ENCODE results near the gene EML3. TPM values are rescaled to one million over a fixed set of nuclear protein-coding genes. Genes with fewer than 3 reads are reported as not detected.
"Not testable (repeated sequence)": the region's sequence is repeated elsewhere in the genome, so short reads cannot be mapped to it uniquely, and the experiment has no call there.

Gene EML3
- total and polyA plus RNA-seq, 2 donors, result 17.8 to 99.3 TPM

GRCh38 chr11:62571493-62571892 lies 41.1 kb downstream of the EML3 start:
- H3K4me3 ChIP-seq (ENCODE audit: low read length in 2 of 2); DNase-seq (ENCODE audit: low read depth in 6 of 9, low spot score in 9 of 9); H3K27me3 ChIP-seq (ENCODE audit: control insufficient read depth in 2 of 2, insufficient read depth in 1 of 2, low read length in 1 of 2); H3K9me3 ChIP-seq (ENCODE audit: control insufficient read depth in 2 of 2, insufficient read depth in 1 of 2, low read length in 1 of 2); H3K27ac ChIP-seq (ENCODE audit: low read depth in 1 of 2, low read length in 1 of 2): not testable (repeated sequence)
- H3K4me1 ChIP-seq (ENCODE audit: control insufficient read depth in 2 of 2, insufficient read depth in 2 of 2, low read length in 2 of 2), result peaks cover 12 to 22% of the 10 kb centered on the region in 2 donors
- H3K36me3 ChIP-seq (ENCODE audit: control insufficient read depth in 2 of 2, insufficient read depth in 2 of 2, low read length in 1 of 2), result peaks cover 45 to 70% of the 10 kb centered on the region in 2 donors
- WGBS, result 99% methylated on average over 5 of the region's 5 CpGs

- not testable (repeated sequence) for H3K4me3 ChIP-seq (ENCODE audit: low read length in 2 of 2); H3K27me3 ChIP-seq (ENCODE audit: control insufficient read depth in 2 of 2, insufficient read depth in 1 of 2, low read length in 1 of 2)
Observed at GRCh38 chr11:62570903-62571302, 41.7 kb downstream of the EML3 start.

DNA sequence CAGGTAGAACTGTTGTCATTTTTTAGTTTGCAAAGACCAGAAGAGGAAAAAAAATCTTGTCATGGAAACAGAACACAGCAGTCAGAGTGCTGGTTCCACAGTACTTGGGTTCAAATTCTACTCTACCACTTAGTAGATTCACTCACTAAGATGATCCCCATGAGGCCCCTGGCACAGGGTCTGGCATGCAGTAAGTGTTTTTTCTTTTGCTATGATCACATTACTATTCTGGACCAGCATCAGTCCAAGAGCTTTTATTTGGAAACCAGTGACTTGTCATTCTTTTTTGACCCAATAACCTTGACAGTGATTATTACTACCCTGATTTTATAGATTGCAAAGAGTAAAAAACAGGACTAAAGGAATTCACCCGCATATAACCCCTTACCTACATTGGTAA lies 43.0 kb downstream of the EML3 start:
- H3K9me3 ChIP-seq (ENCODE audit: control insufficient read depth in 2 of 2, insufficient read depth in 1 of 2, low read length in 1 of 2), result no peaks in the 10 kb centered on the region
- H3K36me3 ChIP-seq (ENCODE audit: control insufficient read depth in 2 of 2, insufficient read depth in 2 of 2, low read length in 1 of 2), result peaks cover 43 to 74% of the 10 kb centered on the region in 2 donors
- no peak overlapping the region for H3K4me3 ChIP-seq (ENCODE audit: low read length in 2 of 2)
- H3K27me3 ChIP-seq (ENCODE audit: control insufficient read depth in 2 of 2, insufficient read depth in 1 of 2, low read length in 1 of 2), result no peaks in the 10 kb centered on the region
- WGBS, result 95% methylated on average over 1 of the region's 1 CpG
- H3K4me1 ChIP-seq (ENCODE audit: control insufficient read depth in 2 of 2, insufficient read depth in 2 of 2, low read length in 2 of 2), result peaks cover 6 to 11% of the 10 kb centered on the region in 2 donors
- DNase-seq (ENCODE audit: low read depth in 6 of 9, low spot score in 9 of 9), result no peak
- no peak overlapping the region for H3K27ac ChIP-seq (ENCODE audit: low read depth in 1 of 2, low read length in 1 of 2)

More at GRCh38 chr11:62570903-62571302, 41.7 kb downstream of the EML3 start:
- 96% methylated on average over 5 of the region's 5 CpGs for WGBS
- not testable (repeated sequence) for H3K9me3 ChIP-seq (ENCODE audit: control insufficient read depth in 2 of 2, insufficient read depth in 1 of 2, low read length in 1 of 2); DNase-seq (ENCODE audit: low read depth in 6 of 9, low spot score in 9 of 9); H3K27ac ChIP-seq (ENCODE audit: low read depth in 1 of 2, low read length in 1 of 2)
- Histone ChIP-seq H3K36me3 (ENCODE audit: control insufficient read depth in 2 of 2, insufficient read depth in 2 of 2, low read length in 1 of 2) (peaks cover 45 to 70% of the 10 kb centered on the region in 2 donors), H3K4me1 (ENCODE audit: control insufficient read depth in 2 of 2, insufficient read depth in 2 of 2, low read length in 2 of 2) (peaks cover 12 to 22% of the 10 kb centered on the region in 2 donors)

GRCh38 chr11:62567018-62567633 lies 45.4 kb downstream of the EML3 start:
- Histone ChIP-seq H3K27me3 (ENCODE audit: control insufficient read depth in 2 of 2, insufficient read depth in 1 of 2, low read length in 1 of 2) (no peaks in the 10 kb centered on the region), H3K27ac (ENCODE audit: low read depth in 1 of 2, low read length in 1 of 2) (no peak overlapping the region), H3K4me3 (ENCODE audit: low read length in 2 of 2) (no peak overlapping the region), H3K9me3 (ENCODE audit: control insufficient read depth in 2 of 2, insufficient read depth in 1 of 2, low read length in 1 of 2) (no peaks in the 10 kb centered on the region), H3K4me1 (ENCODE audit: control insufficient read depth in 2 of 2, insufficient read depth in 2 of 2, low read length in 2 of 2) (no peaks in the 10 kb centered on the region), H3K36me3 (ENCODE audit: control insufficient read depth in 2 of 2, insufficient read depth in 2 of 2, low read length in 1 of 2) (peaks cover 54 to 87% of the 10 kb centered on the region in 2 donors)
- DNase-seq (ENCODE audit: low read depth in 6 of 9, low spot score in 9 of 9), result no peak
- 90% methylated on average over 8 of the region's 8 CpGs for WGBS

DNA sequence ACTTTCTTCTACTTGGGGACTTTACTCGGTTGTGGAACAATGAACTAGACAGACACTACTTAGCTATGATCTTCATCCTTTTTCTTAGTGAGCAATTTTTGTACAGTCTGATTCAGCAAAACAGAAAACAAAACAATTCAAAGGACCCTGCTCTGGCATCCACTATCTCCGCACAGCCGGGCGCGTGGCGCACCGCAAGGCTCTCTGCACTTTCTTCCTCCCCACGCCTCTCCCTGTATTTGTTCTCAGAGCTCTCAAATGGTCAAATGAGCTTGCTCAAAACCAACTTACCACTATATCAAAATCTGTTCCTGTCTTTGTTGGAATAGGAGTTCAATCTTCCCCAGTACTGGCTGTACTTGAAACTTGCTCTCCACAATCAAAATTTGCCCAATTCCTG lies 46.3 kb downstream of the EML3 start:
- WGBS, result 98% methylated on average over 8 of the region's 8 CpGs
- no peak for DNase-seq (ENCODE audit: low read depth in 6 of 9, low spot score in 9 of 9)
- H3K4me1 ChIP-seq (ENCODE audit: control insufficient read depth in 2 of 2, insufficient read depth in 2 of 2, low read length in 2 of 2), result no peaks in the 10 kb centered on the region
- no peaks in the 10 kb centered on the region for H3K27me3 ChIP-seq (ENCODE audit: control insufficient read depth in 2 of 2, insufficient read depth in 1 of 2, low read length in 1 of 2)
- H3K36me3 ChIP-seq (ENCODE audit: control insufficient read depth in 2 of 2, insufficient read depth in 2 of 2, low read length in 1 of 2), result peaks cover 49 to 87% of the 10 kb centered on the region in 2 donors
- no peaks in the 10 kb centered on the region for H3K9me3 ChIP-seq (ENCODE audit: control insufficient read depth in 2 of 2, insufficient read depth in 1 of 2, low read length in 1 of 2)
- H3K4me3 ChIP-seq (ENCODE audit: low read length in 2 of 2), result no peak overlapping the region
- peak overlapping the region in 1 of 2 donors; percentile 13 for H3K27ac ChIP-seq (ENCODE audit: low read depth in 1 of 2, low read length in 1 of 2)

- no peak for DNase-seq (ENCODE audit: low read depth in 6 of 9, low spot score in 9 of 9)
- H3K9me3 ChIP-seq (ENCODE audit: control insufficient read depth in 2 of 2, insufficient read depth in 1 of 2, low read length in 1 of 2), result no peaks in the 10 kb centered on the region
- WGBS, result 96% methylated on average over 5 of the region's 5 CpGs
- no peak overlapping the region for H3K27ac ChIP-seq (ENCODE audit: low read depth in 1 of 2, low read length in 1 of 2)
- H3K4me1 ChIP-seq (ENCODE audit: control insufficient read depth in 2 of 2, insufficient read depth in 2 of 2, low read length in 2 of 2), result no peaks in the 10 kb centered on the region
- peaks cover 48 to 84% of the 10 kb centered on the region in 2 donors for H3K36me3 ChIP-seq (ENCODE audit: control insufficient read depth in 2 of 2, insufficient read depth in 2 of 2, low read length in 1 of 2)
- no peaks in the 10 kb centered on the region for H3K27me3 ChIP-seq (ENCODE audit: control insufficient read depth in 2 of 2, insufficient read depth in 1 of 2, low read length in 1 of 2)
- H3K4me3 ChIP-seq (ENCODE audit: low read length in 2 of 2), result no peak overlapping the region
Observed at GRCh38 chr11:62565100-62565802, 47.3 kb downstream of the EML3 start.

GRCh38 chr11:62561677-62562230 lies 50.8 kb downstream of the EML3 start:
- 95% methylated on average over 3 of the region's 3 CpGs for WGBS
- H3K4me1 ChIP-seq (ENCODE audit: control insufficient read depth in 2 of 2, insufficient read depth in 2 of 2, low read length in 2 of 2), result peaks cover 7 to 12% of the 10 kb centered on the region in 2 donors
- not testable (repeated sequence) for H3K27ac ChIP-seq (ENCODE audit: low read depth in 1 of 2, low read length in 1 of 2)

GRCh38 chr11:62560566-62561103 lies 51.9 kb downstream of the EML3 start:
- H3K36me3 ChIP-seq (ENCODE audit: control insufficient read depth in 2 of 2, insufficient read depth in 2 of 2, low read length in 1 of 2), result peaks cover 44 to 67% of the 10 kb centered on the region in 2 donors
- 90% methylated on average over 2 of the region's 2 CpGs for WGBS
- no peaks in the 10 kb centered on the region for H3K9me3 ChIP-seq (ENCODE audit: control insufficient read depth in 2 of 2, insufficient read depth in 1 of 2, low read length in 1 of 2)
- H3K4me1 ChIP-seq (ENCODE audit: control insufficient read depth in 2 of 2, insufficient read depth in 2 of 2, low read length in 2 of 2), result peaks cover 18 to 24% of the 10 kb centered on the region in 2 donors
- H3K27me3 ChIP-seq (ENCODE audit: control insufficient read depth in 2 of 2, insufficient read depth in 1 of 2, low read length in 1 of 2), result no peaks in the 10 kb centered on the region
- H3K4me3 ChIP-seq (ENCODE audit: low read length in 2 of 2), result no peak overlapping the region
- H3K27ac ChIP-seq (ENCODE audit: low read depth in 1 of 2, low read length in 1 of 2), result peak overlapping the region; percentile 40 to 45
- peak in 2 of 9 donors; percentile 46 to 67 for DNase-seq (ENCODE audit: low read depth in 6 of 9, low spot score in 9 of 9)

More at GRCh38 chr11:62561677-62562230, 50.8 kb downstream of the EML3 start:
- not testable (repeated sequence) for H3K4me3 ChIP-seq (ENCODE audit: low read length in 2 of 2); H3K27me3 ChIP-seq (ENCODE audit: control insufficient read depth in 2 of 2, insufficient read depth in 1 of 2, low read length in 1 of 2); DNase-seq (ENCODE audit: low read depth in 6 of 9, low spot score in 9 of 9); H3K9me3 ChIP-seq (ENCODE audit: control insufficient read depth in 2 of 2, insufficient read depth in 1 of 2, low read length in 1 of 2)
- peaks cover 54 to 78% of the 10 kb centered on the region in 2 donors for H3K36me3 ChIP-seq (ENCODE audit: control insufficient read depth in 2 of 2, insufficient read depth in 2 of 2, low read length in 1 of 2)

GRCh38 chr11:62559626-62560025 lies 52.9 kb downstream of the EML3 start:
- peaks cover 42 to 57% of the 10 kb centered on the region in 2 donors for H3K36me3 ChIP-seq (ENCODE audit: control insufficient read depth in 2 of 2, insufficient read depth in 2 of 2, low read length in 1 of 2)
- not testable (repeated sequence) for H3K27me3 ChIP-seq (ENCODE audit: control insufficient read depth in 2 of 2, insufficient read depth in 1 of 2, low read length in 1 of 2); H3K27ac ChIP-seq (ENCODE audit: low read depth in 1 of 2, low read length in 1 of 2); H3K4me3 ChIP-seq (ENCODE audit: low read length in 2 of 2); H3K9me3 ChIP-seq (ENCODE audit: control insufficient read depth in 2 of 2, insufficient read depth in 1 of 2, low read length in 1 of 2); DNase-seq (ENCODE audit: low read depth in 6 of 9, low spot score in 9 of 9)
- peaks cover 27 to 34% of the 10 kb centered on the region in 2 donors for H3K4me1 ChIP-seq (ENCODE audit: control insufficient read depth in 2 of 2, insufficient read depth in 2 of 2, low read length in 2 of 2)
- WGBS, result 91% methylated on average over 5 of the region's 5 CpGs

Data from thymus (tissue), 11 donors.